ENCODE measurements around the gene WASHC4. TPM values are rescaled to one million over a fixed set of nuclear protein-coding genes. Genes with fewer than 3 reads are reported as not detected.
A peak's percentile ranks its signal among the peaks of the same experiment; 100 is the strongest.

Gene WASHC4
- total and polyA plus RNA-seq, 8 donors, result 6.1 to 128 (median 27.8) TPM

- TF ChIP-seq, protein P1, sequence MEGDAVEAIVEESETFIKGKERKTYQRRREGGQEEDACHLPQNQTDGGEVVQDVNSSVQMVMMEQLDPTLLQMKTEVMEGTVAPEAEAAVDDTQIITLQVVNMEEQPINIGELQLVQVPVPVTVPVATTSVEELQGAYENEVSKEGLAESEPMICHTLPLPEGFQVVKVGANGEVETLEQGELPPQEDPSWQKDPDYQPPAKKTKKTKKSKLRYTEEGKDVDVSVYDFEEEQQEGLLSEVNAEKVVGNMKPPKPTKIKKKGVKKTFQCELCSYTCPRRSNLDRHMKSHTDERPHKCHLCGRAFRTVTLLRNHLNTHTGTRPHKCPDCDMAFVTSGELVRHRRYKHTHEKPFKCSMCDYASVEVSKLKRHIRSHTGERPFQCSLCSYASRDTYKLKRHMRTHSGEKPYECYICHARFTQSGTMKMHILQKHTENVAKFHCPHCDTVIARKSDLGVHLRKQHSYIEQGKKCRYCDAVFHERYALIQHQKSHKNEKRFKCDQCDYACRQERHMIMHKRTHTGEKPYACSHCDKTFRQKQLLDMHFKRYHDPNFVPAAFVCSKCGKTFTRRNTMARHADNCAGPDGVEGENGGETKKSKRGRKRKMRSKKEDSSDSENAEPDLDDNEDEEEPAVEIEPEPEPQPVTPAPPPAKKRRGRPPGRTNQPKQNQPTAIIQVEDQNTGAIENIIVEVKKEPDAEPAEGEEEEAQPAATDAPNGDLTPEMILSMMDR (IDR thresholded peaks at IDR 0.05), result no peak
- TF ChIP-seq POLR2A (IDR thresholded peaks at IDR 0.05) (no peak), POLR2AphosphoS5 (IDR thresholded peaks at IDR 0.05) (no peak), EP300 (IDR thresholded peaks at IDR 0.05) (no peak)
- Histone ChIP-seq H3K27ac (no peak overlapping the region), H3K36me3 (peaks cover 45 to 95% (median 89%) of the 10 kb centered on the region in 4 donors), H3K4me3 (no peak overlapping the region), H3K9me3 (no peaks in the 10 kb centered on the region), H3K4me1 (peaks cover 0 to 23% (median 16%) of the 10 kb centered on the region in 4 donors), H3K27me3 (no peaks in the 10 kb centered on the region)
- intact Hi-C loops (cut with DNase I; ENCODE audit: low total_unique reads), result no loop called here
- 53 to 78% (median 60%) methylated on average over 6 of the region's 6 CpGs for WGBS, 5 donors
- DNase-seq, result no peak
Observed at GRCh38 chr12:105212438-105212837, 104.9 kb downstream of the WASHC4 start.

DNA sequence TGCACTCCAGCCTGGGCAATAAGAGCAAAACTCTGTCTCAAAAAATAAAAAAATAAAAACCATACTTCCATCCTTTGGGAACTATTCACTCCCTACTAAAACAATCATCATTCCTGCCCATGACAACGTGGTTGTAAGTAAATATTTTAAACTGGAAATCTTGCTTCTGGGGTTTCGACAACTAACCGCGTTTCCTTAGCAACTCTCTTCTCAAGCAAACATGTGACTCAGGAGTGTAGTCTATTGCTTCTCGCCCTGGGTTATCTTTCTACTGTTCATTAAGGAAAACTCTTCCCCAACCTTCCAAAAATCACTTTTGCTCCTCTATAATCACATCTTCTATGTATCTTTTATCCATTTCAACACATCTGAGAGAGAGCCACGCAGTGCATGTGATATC lies 106.6 kb downstream of the WASHC4 start:
- intact Hi-C loops (cut with DNase I; ENCODE audit: low total_unique reads), result no loop called here
- no peaks in the 10 kb centered on the region for H3K27me3 ChIP-seq
- 58 to 78% (median 61%) methylated on average over 6 of the region's 6 CpGs for WGBS, 5 donors

DNA sequence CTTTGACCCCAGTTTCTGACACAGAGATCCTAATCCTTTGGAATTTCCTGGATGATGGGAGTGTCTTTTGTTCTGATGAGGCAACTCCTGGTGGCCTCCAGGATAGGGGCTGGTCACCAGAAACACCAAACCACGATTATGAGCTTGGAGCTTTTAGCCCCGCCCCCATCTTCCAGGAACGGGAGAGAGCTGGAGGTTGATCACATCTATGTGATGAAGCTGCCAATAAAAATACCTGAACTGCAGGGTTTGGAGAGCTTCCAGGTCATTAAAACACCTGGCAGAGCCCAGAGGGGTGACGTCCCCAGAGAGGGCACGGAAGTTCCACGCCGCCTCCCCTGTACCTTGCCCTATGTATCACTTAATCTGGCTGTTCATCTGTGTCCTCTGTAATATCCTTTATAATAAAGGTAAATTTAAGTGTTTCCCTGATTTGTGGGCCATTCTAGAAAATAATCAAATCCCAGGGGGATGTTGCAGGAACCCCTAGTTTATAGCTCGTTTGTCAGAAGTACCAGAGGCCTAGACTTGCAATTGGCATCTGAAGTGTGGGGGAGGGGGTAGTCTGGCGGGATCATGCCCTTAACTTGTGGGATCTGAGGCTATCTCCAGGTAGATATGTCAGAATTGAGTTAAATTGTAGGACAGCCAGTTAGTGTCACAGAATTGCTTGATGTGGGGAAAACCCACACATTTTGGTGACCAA lies 107.3 kb downstream of the WASHC4 start:
- Histone ChIP-seq H3K27ac (peak overlapping the region; percentile 57 to 79 (median 74)), H3K36me3 (peaks cover 30 to 79% (median 71%) of the 10 kb centered on the region in 4 donors), H3K27me3 (no peaks in the 10 kb centered on the region), H3K4me1 (peaks cover 19 to 42% (median 33%) of the 10 kb centered on the region in 4 donors), H3K4me3 (no peak overlapping the region), H3K9me3 (no peaks in the 10 kb centered on the region)
- 39 to 62% (median 45%) methylated on average over 9 of the region's 9 CpGs for whole genome bisulfite sequencing, 5 donors
- TF ChIP-seq EP300 (IDR thresholded peaks at IDR 0.05) (no peak), POLR2AphosphoS5 (IDR thresholded peaks at IDR 0.05) (peak in 1 of 3 donors; percentile 51)
- DNase-seq, result peak; percentile 67 to 84
- intact Hi-C loops (cut with DNase I; ENCODE audit: low total_unique reads), result no loop called here

More for the DNA sequence above, 106.6 kb downstream of the WASHC4 start:
- Histone ChIP-seq H3K27ac (peak overlapping the region in 3 of 5 donors; percentile 57 to 76 (median 74)), H3K4me3 (no peak overlapping the region), H3K36me3 (peaks cover 37 to 86% (median 78%) of the 10 kb centered on the region in 4 donors), H3K4me1 (peaks cover 12 to 36% (median 27%) of the 10 kb centered on the region in 4 donors), H3K9me3 (no peaks in the 10 kb centered on the region)
- DNase-seq, result peak in 1 of 2 donors; percentile 70
- TF ChIP-seq, protein P1 (IDR thresholded peaks at IDR 0.05), result no peak

DNA sequence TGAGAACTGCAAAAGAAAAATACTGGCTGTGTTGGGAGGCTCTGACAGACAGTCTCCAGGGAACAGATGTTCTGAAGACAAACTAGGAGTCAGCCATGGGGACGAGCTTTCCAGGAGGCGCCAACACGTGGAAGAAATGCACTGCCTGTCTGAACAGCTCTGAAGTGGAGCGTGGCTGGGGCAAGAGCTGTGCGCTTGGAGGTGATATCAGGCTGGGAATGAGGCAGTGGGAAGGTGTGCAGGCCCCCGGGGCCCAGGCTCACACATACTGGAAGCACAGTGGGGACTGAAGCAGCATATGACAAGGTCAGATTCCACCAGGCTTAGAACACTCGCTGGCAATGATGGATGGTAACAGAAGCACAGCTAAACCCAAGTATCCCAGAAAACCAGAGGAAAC lies 110.9 kb downstream of the WASHC4 start:
- Histone ChIP-seq H3K4me1 (peaks cover 48 to 78% (median 63%) of the 10 kb centered on the region in 4 donors), H3K36me3 (peaks cover 24 to 68% (median 64%) of the 10 kb centered on the region in 4 donors), H3K27ac (peak overlapping the region; percentile 1 to 86 (median 22)), H3K27me3 (no peaks in the 10 kb centered on the region), H3K4me3 (no peak overlapping the region), H3K9me3 (no peaks in the 10 kb centered on the region)
- intact Hi-C loops (cut with DNase I; ENCODE audit: low total_unique reads), result no loop called here
- DNase-seq, result no peak
- 59 to 82% (median 69%) methylated on average over 7 of the region's 7 CpGs for WGBS, 5 donors
- TF ChIP-seq POLR2AphosphoS5 (IDR thresholded peaks at IDR 0.05), result no peak
- TF ChIP-seq, protein P1 (IDR thresholded peaks at IDR 0.05), result no peak
- TF ChIP-seq POLR2A (IDR thresholded peaks at IDR 0.05), result no peak
- no peak for TF ChIP-seq EP300 (IDR thresholded peaks at IDR 0.05)

Other genes starting within 250 kb of the WASHC4 start
- gene SLC41A2, start 149.4 kb upstream of the WASHC4 start, total RNA-seq, result 100 to 1,000 TPM in 4 of 5 donors, 10 to 100 TPM in 1; 26.8 to 208 (median 181) TPM
- gene SLC41A2, start 149.4 kb upstream of the WASHC4 start, polyA plus RNA-seq, result 10 to 100 TPM in 2 of 3 donors, 1 to 10 TPM in 1; 5.4 to 23.2 (median 14.8) TPM
- gene NOPCHAP1, start 121.4 kb upstream of the WASHC4 start, total RNA-seq, result 10 to 100 TPM in 1 of 5 donors, 1 to 10 TPM in 4; 2.6 to 29.8 (median 4.6) TPM
- gene NOPCHAP1, start 121.4 kb upstream of the WASHC4 start, polyA plus RNA-seq, result 10 to 100 TPM; 14.2 to 18.1 (median 15.9) TPM
- gene ALDH1L2, start 23.3 kb upstream of the WASHC4 start, total RNA-seq, result 1 to 10 TPM in 3 of 5 donors, under 1 TPM in 2; 0.58 to 8.9 (median 2.6) TPM
- gene ALDH1L2, start 23.3 kb upstream of the WASHC4 start, polyA plus RNA-seq, result 1 to 10 TPM in 2 of 3 donors, under 1 TPM in 1; 0.61 to 2.2 (median 1.2) TPM
- gene APPL2, start 128.4 kb downstream of the WASHC4 start, total RNA-seq, result 100 to 1,000 TPM in 1 of 5 donors, 10 to 100 TPM in 4; 43.4 to 407 (median 69.0) TPM
- 10 to 100 TPM; 15.9 to 39.0 (median 16.9) TPM for gene APPL2, start 128.4 kb downstream of the WASHC4 start, polyA plus RNA-seq
- 10 to 100 TPM in 3 of 5 donors, 1 to 10 TPM in 1, not detected in 1; 4.9 to 43.7 (median 35.3) TPM for gene C12orf75, start 223.0 kb downstream of the WASHC4 start, total RNA-seq
- 100 to 1,000 TPM in 2 of 3 donors, 10 to 100 TPM in 1; 43.4 to 145 (median 143) TPM for gene C12orf75, start 223.0 kb downstream of the WASHC4 start, polyA plus RNA-seq